SK-N-MC (cell line): ENCODE data around the gene PTPN1.

Experiments used
- EZH2 ChIP-seq: fragments of 200-600 bp; sonication (generic); IDR thresholded peaks from one replicate; pipeline ENCODE4 v1.6.1; 2017; ENCODE audit warnings: antibody characterized with exemption
- POLR2AphosphoS5 ChIP-seq: IDR thresholded peaks from 2 replicates; pipeline ENCODE4 v1.6.1; 2012; ENCODE audit warnings: mild to moderate bottlenecking, low read depth, low read length, borderline replicate concordance

DNA sequence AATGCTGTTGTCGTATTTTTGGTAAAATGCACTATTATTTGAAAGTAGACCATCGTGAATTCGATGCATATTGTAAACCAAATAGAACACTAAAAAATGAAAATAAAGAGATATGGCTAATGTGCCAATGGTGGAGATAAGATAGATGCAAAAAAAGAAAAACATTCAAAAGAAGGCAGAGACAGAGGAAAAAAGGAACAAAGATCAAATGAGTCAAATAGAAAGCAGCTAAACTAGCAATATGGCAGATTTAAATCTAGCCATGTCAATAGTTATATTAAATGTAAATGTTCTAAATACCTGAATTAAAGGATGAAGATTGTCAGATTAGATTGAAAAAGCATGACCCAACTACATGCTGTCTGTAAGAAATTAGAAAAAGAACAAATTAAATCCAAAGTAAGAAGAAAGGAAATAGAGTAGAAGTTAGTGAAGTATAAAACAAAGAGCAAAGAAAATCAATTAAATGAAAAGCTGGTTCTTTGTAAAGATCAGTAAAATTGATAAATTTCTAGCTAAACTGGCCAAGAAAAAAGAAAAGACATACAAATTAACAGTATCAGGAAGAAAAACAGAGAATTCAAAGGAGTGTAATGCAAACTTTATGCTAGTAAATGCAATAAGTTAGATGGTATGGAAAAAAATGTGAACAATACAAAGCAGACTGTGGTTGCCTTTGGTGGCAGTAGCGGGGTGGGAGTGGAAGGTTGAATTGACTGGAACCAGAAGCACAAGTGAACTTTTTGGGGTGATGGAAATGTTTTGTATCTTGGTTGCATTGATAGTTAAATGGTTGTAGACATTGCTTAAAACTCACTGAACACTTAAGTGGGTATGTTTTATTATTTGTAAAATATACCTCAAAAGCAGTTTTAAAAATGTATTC is 44.8 kb downstream of the PTPN1 start:
- no peak for TF ChIP-seq EZH2
- TF ChIP-seq POLR2AphosphoS5, result no peak
